Measurements from ENCODE around the gene MTFR1L. TPM values are rescaled to one million over a fixed set of nuclear protein-coding genes. Genes with fewer than 3 reads are reported as not detected.

The MTFR1L gene
- total RNA-seq, 1 donor from 2014 or later = 74.3 TPM

- Mint-ChIP-seq H3K27me3 (ENCODE audit: low read depth) (no peaks in the 10 kb centered on the region), H3K27ac (no peak overlapping the region), H3K4me1 (no peaks in the 10 kb centered on the region), H3K4me3 (no peak overlapping the region), H3K9me3 (no peaks in the 10 kb centered on the region), H3K36me3 (peaks cover 34% of the 10 kb centered on the region)
- no peak for DNase-seq (ENCODE audit: low spot score in 2 of 2, unreplicated experiment in 2 of 2)
- TF ChIP-seq, protein P1, sequence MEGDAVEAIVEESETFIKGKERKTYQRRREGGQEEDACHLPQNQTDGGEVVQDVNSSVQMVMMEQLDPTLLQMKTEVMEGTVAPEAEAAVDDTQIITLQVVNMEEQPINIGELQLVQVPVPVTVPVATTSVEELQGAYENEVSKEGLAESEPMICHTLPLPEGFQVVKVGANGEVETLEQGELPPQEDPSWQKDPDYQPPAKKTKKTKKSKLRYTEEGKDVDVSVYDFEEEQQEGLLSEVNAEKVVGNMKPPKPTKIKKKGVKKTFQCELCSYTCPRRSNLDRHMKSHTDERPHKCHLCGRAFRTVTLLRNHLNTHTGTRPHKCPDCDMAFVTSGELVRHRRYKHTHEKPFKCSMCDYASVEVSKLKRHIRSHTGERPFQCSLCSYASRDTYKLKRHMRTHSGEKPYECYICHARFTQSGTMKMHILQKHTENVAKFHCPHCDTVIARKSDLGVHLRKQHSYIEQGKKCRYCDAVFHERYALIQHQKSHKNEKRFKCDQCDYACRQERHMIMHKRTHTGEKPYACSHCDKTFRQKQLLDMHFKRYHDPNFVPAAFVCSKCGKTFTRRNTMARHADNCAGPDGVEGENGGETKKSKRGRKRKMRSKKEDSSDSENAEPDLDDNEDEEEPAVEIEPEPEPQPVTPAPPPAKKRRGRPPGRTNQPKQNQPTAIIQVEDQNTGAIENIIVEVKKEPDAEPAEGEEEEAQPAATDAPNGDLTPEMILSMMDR (IDR thresholded peaks at IDR 0.05; ENCODE audit: unreplicated experiment) = no peak
These were observed 11.9 kb downstream of the MTFR1L start for GRCh38 chr1:25831569-25832196.

- peaks cover 2% of the 10 kb centered on the region for H3K4me1 Mint-ChIP-seq
- no peaks in the 10 kb centered on the region for H3K27me3 Mint-ChIP-seq (ENCODE audit: low read depth)
- peaks cover 34% of the 10 kb centered on the region for H3K36me3 Mint-ChIP-seq
- DNase-seq (ENCODE audit: low spot score in 2 of 2, unreplicated experiment in 2 of 2) = no peak
- H3K9me3 Mint-ChIP-seq = no peaks in the 10 kb centered on the region
- TF ChIP-seq, protein P1 (IDR thresholded peaks at IDR 0.05; ENCODE audit: unreplicated experiment) = no peak
- H3K27ac Mint-ChIP-seq = no peak overlapping the region
- H3K4me3 Mint-ChIP-seq = no peak overlapping the region
These were observed 12.7 kb downstream of the MTFR1L start for GRCh38 chr1:25832336-25833037.

GRCh38 chr1:25833158-25833557 is 13.4 kb downstream of the MTFR1L start:
- Mint-ChIP-seq H3K27me3 (ENCODE audit: low read depth) (no peaks in the 10 kb centered on the region), H3K36me3 (peaks cover 31% of the 10 kb centered on the region), H3K27ac (no peak overlapping the region), H3K9me3 (no peaks in the 10 kb centered on the region), H3K4me3 (no peak overlapping the region), H3K4me1 (peaks cover 3% of the 10 kb centered on the region)
- no peak for DNase-seq (ENCODE audit: low spot score in 2 of 2, unreplicated experiment in 2 of 2)
- TF ChIP-seq, protein P1 (IDR thresholded peaks at IDR 0.05; ENCODE audit: unreplicated experiment) = no peak

DNA sequence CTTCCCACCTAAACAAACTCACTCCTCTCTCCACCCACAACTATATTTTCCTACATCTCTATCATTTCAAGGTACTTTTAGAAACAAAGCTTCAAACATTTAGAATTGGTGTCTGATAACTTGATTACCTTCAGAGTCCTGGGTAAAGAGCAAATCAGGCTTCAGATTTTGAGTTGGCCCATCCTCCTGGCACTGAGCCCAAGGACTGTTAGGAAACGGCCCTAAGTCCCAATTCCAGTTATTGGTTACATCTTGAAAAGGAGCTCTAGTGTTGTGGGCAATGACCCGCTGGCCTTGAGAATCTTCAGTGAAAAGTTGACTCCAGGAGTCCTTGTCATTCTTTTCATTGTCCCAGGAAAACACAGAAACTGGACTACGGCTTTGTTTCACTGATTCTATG is 15.1 kb downstream of the MTFR1L start:
- Mint-ChIP-seq H3K27me3 (ENCODE audit: low read depth) (no peaks in the 10 kb centered on the region), H3K27ac (no peak overlapping the region), H3K4me1 (peaks cover 3% of the 10 kb centered on the region), H3K4me3 (no peak overlapping the region), H3K36me3 (peaks cover 26% of the 10 kb centered on the region), H3K9me3 (peaks cover 1% of the 10 kb centered on the region)
- no peak for DNase-seq (ENCODE audit: low spot score in 2 of 2, unreplicated experiment in 2 of 2)
- TF ChIP-seq, protein P1 (IDR thresholded peaks at IDR 0.05; ENCODE audit: unreplicated experiment) = no peak

DNA sequence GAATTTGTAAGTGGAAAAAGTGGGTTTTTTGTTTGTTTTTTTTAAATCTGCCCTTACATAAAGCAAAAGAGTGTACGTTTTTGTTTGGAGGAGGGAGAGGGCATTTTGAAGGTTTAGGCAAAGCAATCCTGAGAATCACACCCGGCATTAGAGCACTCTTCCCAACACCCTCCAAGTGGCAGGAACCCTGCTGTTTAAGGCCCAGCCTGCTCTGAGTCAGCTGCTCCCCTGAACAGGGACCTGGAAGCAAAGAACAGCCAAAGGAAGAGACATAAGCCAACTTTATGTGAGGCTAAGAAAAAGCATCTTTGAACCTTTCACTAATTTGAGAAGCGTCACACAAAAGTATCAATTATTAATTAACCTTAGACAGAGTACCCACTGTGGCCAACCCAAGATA is 16.9 kb downstream of the MTFR1L start:
- no peaks in the 10 kb centered on the region for H3K27me3 Mint-ChIP-seq (ENCODE audit: low read depth)
- TF ChIP-seq, protein P1 (IDR thresholded peaks at IDR 0.05; ENCODE audit: unreplicated experiment) = no peak
- no peak overlapping the region for H3K4me3 Mint-ChIP-seq
- H3K4me1 Mint-ChIP-seq = peaks cover 3% of the 10 kb centered on the region
- no peak overlapping the region for H3K27ac Mint-ChIP-seq
- no peak for DNase-seq (ENCODE audit: low spot score in 2 of 2, unreplicated experiment in 2 of 2)
- H3K36me3 Mint-ChIP-seq = peaks cover 15% of the 10 kb centered on the region
- H3K9me3 Mint-ChIP-seq = peaks cover 7% of the 10 kb centered on the region
